Hepatocyte (in vitro differentiated cells): ENCODE data around the gene SARDH. TPM values are rescaled to one million over a fixed set of nuclear protein-coding genes. Genes with fewer than 3 reads are reported as not detected.

Experiments used
- DNase-seq: peaks from one replicate; pipeline ENCODE4 v3.0.0-alpha.2; 2016; ENCODE audit warnings: low spot score
- H2AFZ ChIP-seq: fragments of 200-600 bp; sonication (generic); 2 replicates; pipeline ENCODE4 v1.6.0; 2016; ENCODE audit warnings: antibody characterized with exemption, mild to moderate bottlenecking
- H3K27ac ChIP-seq: fragments of 200-600 bp; sonication (generic); 2 replicates; pipeline ENCODE4 v1.5.1; 2016; ENCODE audit warnings: mild to moderate bottlenecking
- H3K27me3 ChIP-seq: fragments of 200-600 bp; sonication (generic); 2 replicates; pipeline ENCODE4 v1.6.1; 2016
- H3K36me3 ChIP-seq: fragments of 200-600 bp; sonication (generic); replicated peaks from 2 replicates; pipeline ENCODE4 v1.5.1; 2016; ENCODE audit warnings: low read depth; ENCODE audit not compliant: insufficient read depth
- H3K4me1 ChIP-seq: fragments of 200-600 bp; sonication (generic); 2 replicates; pipeline ENCODE4 v1.5.1; 2016; ENCODE audit warnings: mild to moderate bottlenecking, moderate library complexity; ENCODE audit not compliant: insufficient read depth
- H3K4me2 ChIP-seq: fragments of 200-600 bp; sonication (generic); 2 replicates; pipeline ENCODE4 v1.6.0; 2016
- H3K4me3 ChIP-seq: fragments of 200-600 bp; sonication (generic); 2 replicates; pipeline ENCODE4 v1.5.1; 2016; ENCODE audit warnings: mild to moderate bottlenecking
- H3K79me2 ChIP-seq: fragments of 200-600 bp; sonication (generic); 2 replicates; pipeline ENCODE4 v1.6.0; 2017; ENCODE audit warnings: mild to moderate bottlenecking
- H3K9me2 ChIP-seq: fragments of 200-600 bp; sonication (generic); replicated peaks from 2 replicates; pipeline ENCODE4 v1.6.0; 2017; ENCODE audit warnings: mild to moderate bottlenecking; ENCODE audit not compliant: insufficient read depth
- H3K9me3 ChIP-seq: fragments of 200-600 bp; sonication (generic); 2 replicates; pipeline ENCODE4 v1.5.1; 2016; ENCODE audit warnings: low read depth, mild to moderate bottlenecking
- H4K20me1 ChIP-seq: fragments of 200-600 bp; sonication (generic); 2 replicates; pipeline ENCODE4 v1.6.0; 2016; ENCODE audit warnings: mild to moderate bottlenecking; ENCODE audit not compliant: insufficient read depth, poor library complexity, severe bottlenecking
- EZH2 ChIP-seq: fragments of 200-600 bp; sonication (generic); IDR thresholded peaks from 2 replicates; pipeline ENCODE4 v1.6.1; 2016; ENCODE audit warnings: antibody characterized with exemption, mild to moderate bottlenecking, borderline replicate concordance
- EZH2phosphoT487 ChIP-seq: fragments of 200-600 bp; sonication (generic); IDR thresholded peaks from one replicate; pipeline ENCODE4 v1.6.1; 2018; ENCODE audit warnings: antibody characterized with exemption, mild to moderate bottlenecking, low read depth, moderate library complexity; ENCODE audit not compliant: unreplicated experiment, severe bottlenecking
- WGBS: methylation state at CpG from one replicate; pipeline ENCODE4 v1.1.6; 2016; ENCODE audit warnings: low lambda C conversion rate; ENCODE audit errors: missing lambda C conversion rate; 5-methylcytosine and 5-hydroxymethylcytosine counted together
- polyA plus RNA-seq: library from polyadenylated mRNA; unstranded; fragments of >200 nt; fragmentation: Nextera tagmentation; extraction: Ambion mirVana; gene quantifications from 2 replicates; pipeline ENCODE4 v1.2.1, GENCODE V29; 2016
- total RNA-seq: library from RNA; depleted of rRNA; stranded (reverse); fragments of >200 nt; gene quantifications from 2 replicates; pipeline ENCODE4 v1.2.3, GENCODE V29; 2014
- TF ChIP-seq, protein P1 (sequence below): fragments of 200-600 bp; sonication (generic); IDR thresholded peaks from 2 replicates; pipeline ENCODE4 v1.5.1; 2016; ENCODE audit warnings: antibody characterized with exemption, mild to moderate bottlenecking; ENCODE audit not compliant: poor library complexity

SARDH gene
- total and polyA plus RNA-seq, 2 experiments from 2014 or later = 7.5 to 9.8 TPM

DNA sequence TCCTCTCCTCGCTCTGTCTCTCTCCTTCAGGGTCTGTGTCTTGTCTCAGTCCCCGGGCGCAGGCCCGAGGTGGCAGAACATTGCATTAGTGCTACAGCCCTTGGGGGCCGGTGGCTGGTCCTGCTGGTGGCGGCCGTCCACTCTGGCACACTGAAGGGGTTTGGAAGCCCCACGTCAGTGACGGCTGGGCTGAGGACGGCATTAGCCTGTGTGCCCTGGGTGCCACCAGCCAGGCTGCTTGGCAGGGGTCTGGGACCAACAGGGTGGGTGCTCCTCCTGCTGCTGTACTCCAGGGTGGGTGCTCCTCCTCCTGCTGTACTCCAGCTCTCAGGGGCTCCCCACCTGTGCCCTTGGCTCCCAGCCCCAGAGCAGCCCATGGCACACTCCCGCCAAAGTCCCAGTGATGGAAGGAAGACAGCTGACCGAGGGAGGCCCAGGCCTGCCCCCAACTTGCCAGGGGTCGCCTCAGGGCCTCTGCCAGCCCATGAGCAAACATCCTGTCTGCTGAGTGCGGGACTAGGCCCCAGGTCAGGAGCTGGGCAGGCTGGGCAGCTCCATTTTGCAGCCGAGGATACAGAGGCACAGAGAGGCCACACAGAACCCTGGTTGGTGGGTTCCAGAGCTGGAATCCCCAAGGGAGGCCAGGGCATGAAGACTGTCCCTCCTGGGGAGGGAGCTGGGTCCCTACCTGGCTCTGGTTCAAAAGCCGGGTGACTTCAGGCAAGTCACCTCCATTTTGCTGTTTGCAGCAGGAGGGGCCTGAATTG, 27.3 kb downstream of the SARDH start:
- peaks cover 41% of the 10 kb centered on the region for H3K4me1 ChIP-seq
- H3K79me2 ChIP-seq = no peaks in the 10 kb centered on the region
- WGBS = 82% methylated on average over 16 of the region's 16 CpGs
- TF ChIP-seq, protein P1, sequence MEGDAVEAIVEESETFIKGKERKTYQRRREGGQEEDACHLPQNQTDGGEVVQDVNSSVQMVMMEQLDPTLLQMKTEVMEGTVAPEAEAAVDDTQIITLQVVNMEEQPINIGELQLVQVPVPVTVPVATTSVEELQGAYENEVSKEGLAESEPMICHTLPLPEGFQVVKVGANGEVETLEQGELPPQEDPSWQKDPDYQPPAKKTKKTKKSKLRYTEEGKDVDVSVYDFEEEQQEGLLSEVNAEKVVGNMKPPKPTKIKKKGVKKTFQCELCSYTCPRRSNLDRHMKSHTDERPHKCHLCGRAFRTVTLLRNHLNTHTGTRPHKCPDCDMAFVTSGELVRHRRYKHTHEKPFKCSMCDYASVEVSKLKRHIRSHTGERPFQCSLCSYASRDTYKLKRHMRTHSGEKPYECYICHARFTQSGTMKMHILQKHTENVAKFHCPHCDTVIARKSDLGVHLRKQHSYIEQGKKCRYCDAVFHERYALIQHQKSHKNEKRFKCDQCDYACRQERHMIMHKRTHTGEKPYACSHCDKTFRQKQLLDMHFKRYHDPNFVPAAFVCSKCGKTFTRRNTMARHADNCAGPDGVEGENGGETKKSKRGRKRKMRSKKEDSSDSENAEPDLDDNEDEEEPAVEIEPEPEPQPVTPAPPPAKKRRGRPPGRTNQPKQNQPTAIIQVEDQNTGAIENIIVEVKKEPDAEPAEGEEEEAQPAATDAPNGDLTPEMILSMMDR = no peak
- TF ChIP-seq EZH2 (no peak), EZH2phosphoT487 (no peak)
- H3K27ac ChIP-seq = no peak overlapping the region
- H4K20me1 ChIP-seq = no peaks in the 10 kb centered on the region
- no peaks in the 10 kb centered on the region for H3K9me2 ChIP-seq
- no peak overlapping the region for H2AFZ ChIP-seq
- H3K4me2 ChIP-seq = no peak overlapping the region
- DNase-seq = no peak
- no peak overlapping the region for H3K4me3 ChIP-seq
- no peaks in the 10 kb centered on the region for H3K36me3 ChIP-seq
- H3K9me3 ChIP-seq = no peaks in the 10 kb centered on the region
- H3K27me3 ChIP-seq = no peaks in the 10 kb centered on the region

GRCh38 chr9:133709691-133710571, 28.2 kb downstream of the SARDH start:
- H3K27me3 ChIP-seq = no peaks in the 10 kb centered on the region
- H3K36me3 ChIP-seq = no peaks in the 10 kb centered on the region
- no peak overlapping the region for H2AFZ ChIP-seq
- H3K4me2 ChIP-seq = no peak overlapping the region
- no peak overlapping the region for H3K4me3 ChIP-seq
- no peaks in the 10 kb centered on the region for H3K9me2 ChIP-seq
- WGBS = 95% methylated on average over 32 of the region's 32 CpGs
- DNase-seq = no peak
- H4K20me1 ChIP-seq = no peaks in the 10 kb centered on the region
- no peak overlapping the region for H3K27ac ChIP-seq
- peaks cover 32% of the 10 kb centered on the region for H3K4me1 ChIP-seq
- H3K79me2 ChIP-seq = no peaks in the 10 kb centered on the region
- H3K9me3 ChIP-seq = no peaks in the 10 kb centered on the region
- TF ChIP-seq EZH2 (no peak), EZH2phosphoT487 (no peak)
- TF ChIP-seq, protein P1 = no peak

- WGBS = 85% methylated on average over 23 of the region's 26 CpGs
- no peak overlapping the region for H2AFZ ChIP-seq
- no peaks in the 10 kb centered on the region for H3K9me2 ChIP-seq
- DNase-seq = no peak
- H3K4me3 ChIP-seq = no peak overlapping the region
- no peaks in the 10 kb centered on the region for H4K20me1 ChIP-seq
- H3K36me3 ChIP-seq = no peaks in the 10 kb centered on the region
- H3K27me3 ChIP-seq = no peaks in the 10 kb centered on the region
- no peaks in the 10 kb centered on the region for H3K79me2 ChIP-seq
- no peaks in the 10 kb centered on the region for H3K9me3 ChIP-seq
- peaks cover 24% of the 10 kb centered on the region for H3K4me1 ChIP-seq
- no peak overlapping the region for H3K27ac ChIP-seq
- H3K4me2 ChIP-seq = no peak overlapping the region
- TF ChIP-seq, protein P1 = no peak
- no peak for TF ChIP-seq EZH2phosphoT487
- TF ChIP-seq EZH2 = no peak
These were observed 29.0 kb downstream of the SARDH start for GRCh38 chr9:133709015-133709611.
